ENCODE data around the gene RAD51B.

Gene RAD51B

GRCh38 chr14:68233101-68233784 is 413.7 kb downstream of the RAD51B start:
- FAIRE-seq (no peak), DNase-seq (ENCODE audit: insufficient read length) (no peak)
- TF ChIP-seq POLR2A (IDR thresholded peaks at IDR 0.05; ENCODE audit: low read depth, low read length) (no peak), POLR2AphosphoS5 (IDR thresholded peaks at IDR 0.05; ENCODE audit: low read depth, low read length) (no peak), TAF1 (IDR thresholded peaks at IDR 0.05; ENCODE audit: borderline replicate concordance, low read depth, low read length) (no peak)

GRCh38 chr14:68234101-68234905 is 414.7 kb downstream of the RAD51B start:
- FAIRE-seq (no peak), DNase-seq (ENCODE audit: insufficient read length) (no peak)
- TF ChIP-seq POLR2AphosphoS5 (IDR thresholded peaks at IDR 0.05; ENCODE audit: low read depth, low read length), result no peak
- TF ChIP-seq TAF1 (IDR thresholded peaks at IDR 0.05; ENCODE audit: borderline replicate concordance, low read depth, low read length), result no peak
- no peak for TF ChIP-seq POLR2A (IDR thresholded peaks at IDR 0.05; ENCODE audit: low read depth, low read length)

GRCh38 chr14:68235011-68235410 is 415.4 kb downstream of the RAD51B start:
- DNase-seq (ENCODE audit: insufficient read length) (no peak), FAIRE-seq (no peak)
- TF ChIP-seq TAF1 (IDR thresholded peaks at IDR 0.05; ENCODE audit: borderline replicate concordance, low read depth, low read length) (no peak), POLR2A (IDR thresholded peaks at IDR 0.05; ENCODE audit: low read depth, low read length) (no peak), POLR2AphosphoS5 (IDR thresholded peaks at IDR 0.05; ENCODE audit: low read depth, low read length) (no peak)

- FAIRE-seq, result no peak
- TF ChIP-seq POLR2A (IDR thresholded peaks at IDR 0.05; ENCODE audit: low read depth, low read length), result no peak
- no peak for TF ChIP-seq POLR2AphosphoS5 (IDR thresholded peaks at IDR 0.05; ENCODE audit: low read depth, low read length)
- TF ChIP-seq TAF1 (IDR thresholded peaks at IDR 0.05; ENCODE audit: borderline replicate concordance, low read depth, low read length), result no peak
- no peak for DNase-seq (ENCODE audit: insufficient read length)
Observed at GRCh38 chr14:68236582-68237458, 417.2 kb downstream of the RAD51B start.

GRCh38 chr14:68238551-68238950 is 419.0 kb downstream of the RAD51B start:
- no peak for TF ChIP-seq TAF1 (IDR thresholded peaks at IDR 0.05; ENCODE audit: borderline replicate concordance, low read depth, low read length)
- TF ChIP-seq POLR2A (IDR thresholded peaks at IDR 0.05; ENCODE audit: low read depth, low read length), result no peak
- no peak for TF ChIP-seq POLR2AphosphoS5 (IDR thresholded peaks at IDR 0.05; ENCODE audit: low read depth, low read length)
- DNase-seq (ENCODE audit: insufficient read length) (no peak), FAIRE-seq (no peak)

- FAIRE-seq, result no peak
- TF ChIP-seq POLR2AphosphoS5 (IDR thresholded peaks at IDR 0.05; ENCODE audit: low read depth, low read length), result no peak
- TF ChIP-seq POLR2A (IDR thresholded peaks at IDR 0.05; ENCODE audit: low read depth, low read length), result no peak
- no peak for TF ChIP-seq TAF1 (IDR thresholded peaks at IDR 0.05; ENCODE audit: borderline replicate concordance, low read depth, low read length)
- DNase-seq (ENCODE audit: insufficient read length), result no peak
Observed at GRCh38 chr14:68238976-68239375, 419.4 kb downstream of the RAD51B start.

GRCh38 chr14:68239988-68240771 is 420.6 kb downstream of the RAD51B start:
- no peak for TF ChIP-seq POLR2AphosphoS5 (IDR thresholded peaks at IDR 0.05; ENCODE audit: low read depth, low read length)
- no peak for TF ChIP-seq TAF1 (IDR thresholded peaks at IDR 0.05; ENCODE audit: borderline replicate concordance, low read depth, low read length)
- TF ChIP-seq POLR2A (IDR thresholded peaks at IDR 0.05; ENCODE audit: low read depth, low read length), result no peak
- FAIRE-seq (no peak), DNase-seq (ENCODE audit: insufficient read length) (no peak)

- TF ChIP-seq POLR2A (IDR thresholded peaks at IDR 0.05; ENCODE audit: low read depth, low read length), result no peak
- TF ChIP-seq TAF1 (IDR thresholded peaks at IDR 0.05; ENCODE audit: borderline replicate concordance, low read depth, low read length), result no peak
- no peak for TF ChIP-seq POLR2AphosphoS5 (IDR thresholded peaks at IDR 0.05; ENCODE audit: low read depth, low read length)
- FAIRE-seq, result no peak
- DNase-seq (ENCODE audit: insufficient read length), result no peak
Observed at GRCh38 chr14:68241862-68242487, 422.4 kb downstream of the RAD51B start.

GRCh38 chr14:68243450-68244010 is 424.0 kb downstream of the RAD51B start:
- no peak for DNase-seq (ENCODE audit: insufficient read length)
- no peak for FAIRE-seq
- no peak for TF ChIP-seq TAF1 (IDR thresholded peaks at IDR 0.05; ENCODE audit: borderline replicate concordance, low read depth, low read length)
- no peak for TF ChIP-seq POLR2A (IDR thresholded peaks at IDR 0.05; ENCODE audit: low read depth, low read length)
- no peak for TF ChIP-seq POLR2AphosphoS5 (IDR thresholded peaks at IDR 0.05; ENCODE audit: low read depth, low read length)

Data from GM12892 (cell line).